ENCODE measurements around the gene CT47C1.

Gene CT47C1

GRCh38 chrX:119045884-119046283, 26.9 kb upstream of the CT47C1 start:
- Histone ChIP-seq H3K36me3 (replicated peaks) (no peaks in the 10 kb centered on the region), H3K27me3 (replicated peaks) (no peaks in the 10 kb centered on the region), H3K4me3 (ENCODE audit: low read depth, low read length) (no peak overlapping the region), H3K27ac (no peak overlapping the region)
- DNase-seq: no peak
- no peak for TF ChIP-seq CTCF (IDR thresholded peaks at IDR 0.05; ENCODE audit: low read depth, low read length, missing control alignments)
- in situ Hi-C loops (cut with HindIII; ENCODE audit: low pct_ligation_motif_present, low sequenced_read_pairs): no loop called here

GRCh38 chrX:119055687-119056086, 17.1 kb upstream of the CT47C1 start:
- no peaks in the 10 kb centered on the region for H3K36me3 ChIP-seq (replicated peaks)
- H3K27ac ChIP-seq: no peak overlapping the region
- DNase-seq: no peak
- H3K27me3 ChIP-seq (replicated peaks): no peaks in the 10 kb centered on the region
- no peak overlapping the region for H3K4me3 ChIP-seq (ENCODE audit: low read depth, low read length)
- in situ Hi-C loops (cut with HindIII; ENCODE audit: low pct_ligation_motif_present, low sequenced_read_pairs): no loop called here
- no peak for TF ChIP-seq CTCF (IDR thresholded peaks at IDR 0.05; ENCODE audit: low read depth, low read length, missing control alignments)

GRCh38 chrX:119062750-119063374, 9.9 kb upstream of the CT47C1 start:
- no peaks in the 10 kb centered on the region for H3K27me3 ChIP-seq (replicated peaks)
- no peak for TF ChIP-seq CTCF (IDR thresholded peaks at IDR 0.05; ENCODE audit: low read depth, low read length, missing control alignments)
- H3K27ac ChIP-seq: no peak overlapping the region
- in situ Hi-C loops (cut with HindIII; ENCODE audit: low pct_ligation_motif_present, low sequenced_read_pairs): no loop called here
- no peak overlapping the region for H3K4me3 ChIP-seq (ENCODE audit: low read depth, low read length)
- H3K36me3 ChIP-seq (replicated peaks): no peaks in the 10 kb centered on the region
- peak; percentile 4 for DNase-seq

GRCh38 chrX:119063428-119063827, 9.4 kb upstream of the CT47C1 start:
- no peak overlapping the region for H3K4me3 ChIP-seq (ENCODE audit: low read depth, low read length)
- DNase-seq: no peak
- TF ChIP-seq CTCF (IDR thresholded peaks at IDR 0.05; ENCODE audit: low read depth, low read length, missing control alignments): no peak
- no peak overlapping the region for H3K27ac ChIP-seq
- in situ Hi-C loops (cut with HindIII; ENCODE audit: low pct_ligation_motif_present, low sequenced_read_pairs): no loop called here
- H3K27me3 ChIP-seq (replicated peaks): no peaks in the 10 kb centered on the region
- H3K36me3 ChIP-seq (replicated peaks): no peaks in the 10 kb centered on the region

GRCh38 chrX:119067023-119067739, 5.6 kb upstream of the CT47C1 start:
- in situ Hi-C loops (cut with HindIII; ENCODE audit: low pct_ligation_motif_present, low sequenced_read_pairs): no loop called here
- peak; percentile 76 for TF ChIP-seq CTCF (IDR thresholded peaks at IDR 0.05; ENCODE audit: low read depth, low read length, missing control alignments)
- Histone ChIP-seq H3K36me3 (replicated peaks) (no peaks in the 10 kb centered on the region), H3K27ac (no peak overlapping the region), H3K27me3 (replicated peaks) (no peaks in the 10 kb centered on the region), H3K4me3 (ENCODE audit: low read depth, low read length) (no peak overlapping the region)
- DNase-seq: peak; percentile 43

Measured in brain microvascular endothelial cell (primary cell).